Vagina (tissue), 2 donors: ENCODE measurements around the gene XRCC4. TPM values are rescaled to one million over a fixed set of nuclear protein-coding genes. Genes with fewer than 3 reads are reported as not detected.

Experiments
- DNase-seq, 2 donors: peaks; one replicate each; pipeline ENCODE4 v3.0.0-alpha.2; 2017; ENCODE audit errors: extremely low spot score in 2 of 2
- H3K27ac ChIP-seq: fragments of 200-600 bp; sonication (generic); one replicate; pipeline ENCODE4 v1.5.1; 2019
- H3K27me3 ChIP-seq: fragments of 200-600 bp; sonication (generic); one replicate; pipeline ENCODE4 v1.5.1; 2019
- H3K36me3 ChIP-seq, 2 donors: fragments of 200-600 bp; sonication (generic); one replicate each; pipeline ENCODE4 v1.5.1; 2017 to 2019
- H3K4me1 ChIP-seq: fragments of 200-600 bp; sonication (generic); one replicate; pipeline ENCODE4 v1.5.1; 2019
- H3K4me3 ChIP-seq, 2 donors: fragments of 200-600 bp; sonication (generic); 1 replicate in 1 of 2; 2 replicates in 1 of 2; pipeline ENCODE4 v1.5.1; 2016 to 2019
- H3K9me3 ChIP-seq: fragments of 200-600 bp; sonication (generic); one replicate; pipeline ENCODE4 v1.5.1; 2019
- CTCF ChIP-seq, 3 experiments: fragments of 450-650 bp in 2 of 3; fragments of 200-600 bp in 1 of 3; sonication (generic) in 1 of 3; IDR thresholded peaks; one replicate each; pipeline ENCODE4 v1.5.1; 2017 to 2019; ENCODE audit warnings: antibody characterized with exemption in 3 of 3, mild to moderate bottlenecking in 2 of 3, moderate library complexity in 2 of 3
- POLR2A ChIP-seq, 2 donors: fragments of 450-650 bp; IDR thresholded peaks; one replicate each; pipeline ENCODE4 v1.6.1; 2017; ENCODE audit warnings: antibody characterized with exemption in 2 of 2, mild to moderate bottlenecking in 2 of 2, moderate library complexity in 2 of 2
- POLR2AphosphoS5 ChIP-seq, 2 donors: sonication (generic); formaldehyde crosslinking; IDR thresholded peaks; one replicate each; pipeline ENCODE4 v1.9.0; 2017; ENCODE audit warnings: antibody characterized with exemption in 2 of 2, mild to moderate bottlenecking in 2 of 2, low read depth in 1 of 2; ENCODE audit not compliant: insufficient read depth in 1 of 2
- intact Hi-C: fragments of 100-400 bp; cut with DNase I; formaldehyde crosslinking; loops from one replicate; pipeline ENCODE4 v1.15.1; 2023
- total RNA-seq: library from RNA; depleted of rRNA; stranded (reverse); fragments of >200 nt; gene quantifications from one replicate; pipeline ENCODE4 v1.2.3, GENCODE V29; 2016

XRCC4 gene
- total RNA-seq, 1 donor from 2014 or later: 5.4 TPM

GRCh38 chr5:83337453-83338035 lies 260.2 kb downstream of the XRCC4 start:
- no peak overlapping the region for H3K4me3 ChIP-seq
- intact Hi-C loops: no loop called here
- no peaks in the 10 kb centered on the region for H3K4me1 ChIP-seq
- H3K9me3 ChIP-seq: no peaks in the 10 kb centered on the region
- no peaks in the 10 kb centered on the region for H3K27me3 ChIP-seq
- no peak for DNase-seq
- no peak for TF ChIP-seq POLR2A (IDR thresholded peaks at IDR 0.05)
- TF ChIP-seq CTCF (IDR thresholded peaks at IDR 0.05): no peak
- TF ChIP-seq POLR2AphosphoS5 (IDR thresholded peaks at IDR 0.05; ENCODE audit: insufficient read depth in 1 of 2, low read depth in 1 of 2): no peak
- H3K27ac ChIP-seq: no peak overlapping the region
- H3K36me3 ChIP-seq: no peaks in the 10 kb centered on the region

GRCh38 chr5:83340511-83340918 lies 263.2 kb downstream of the XRCC4 start:
- intact Hi-C loops: no loop called here
- no peaks in the 10 kb centered on the region for H3K36me3 ChIP-seq
- H3K4me3 ChIP-seq: no peak overlapping the region
- peaks cover 8% of the 10 kb centered on the region for H3K4me1 ChIP-seq
- TF ChIP-seq POLR2A (IDR thresholded peaks at IDR 0.05): no peak
- no peak for TF ChIP-seq CTCF (IDR thresholded peaks at IDR 0.05)
- no peak for TF ChIP-seq POLR2AphosphoS5 (IDR thresholded peaks at IDR 0.05; ENCODE audit: insufficient read depth in 1 of 2, low read depth in 1 of 2)
- no peak overlapping the region for H3K27ac ChIP-seq
- no peaks in the 10 kb centered on the region for H3K9me3 ChIP-seq
- H3K27me3 ChIP-seq: no peaks in the 10 kb centered on the region
- no peak for DNase-seq

- H3K4me1 ChIP-seq: peaks cover 8% of the 10 kb centered on the region
- intact Hi-C loops: no loop called here
- no peak for DNase-seq
- H3K9me3 ChIP-seq: no peaks in the 10 kb centered on the region
- no peak overlapping the region for H3K27ac ChIP-seq
- no peak for TF ChIP-seq POLR2AphosphoS5 (IDR thresholded peaks at IDR 0.05; ENCODE audit: insufficient read depth in 1 of 2, low read depth in 1 of 2)
- no peak for TF ChIP-seq POLR2A (IDR thresholded peaks at IDR 0.05)
- no peak for TF ChIP-seq CTCF (IDR thresholded peaks at IDR 0.05)
- H3K36me3 ChIP-seq: no peaks in the 10 kb centered on the region
- no peak overlapping the region for H3K4me3 ChIP-seq
- H3K27me3 ChIP-seq: no peaks in the 10 kb centered on the region
Observed at GRCh38 chr5:83341815-83342334, 264.5 kb downstream of the XRCC4 start.

GRCh38 chr5:83342465-83342864 lies 265.1 kb downstream of the XRCC4 start:
- intact Hi-C loops: no loop called here
- no peaks in the 10 kb centered on the region for H3K27me3 ChIP-seq
- TF ChIP-seq CTCF (IDR thresholded peaks at IDR 0.05) (no peak), POLR2A (IDR thresholded peaks at IDR 0.05) (no peak), POLR2AphosphoS5 (IDR thresholded peaks at IDR 0.05; ENCODE audit: insufficient read depth in 1 of 2, low read depth in 1 of 2) (no peak)
- no peak overlapping the region for H3K27ac ChIP-seq
- no peak for DNase-seq
- no peak overlapping the region for H3K4me3 ChIP-seq
- H3K4me1 ChIP-seq: peaks cover 8% of the 10 kb centered on the region
- no peaks in the 10 kb centered on the region for H3K36me3 ChIP-seq
- H3K9me3 ChIP-seq: no peaks in the 10 kb centered on the region

GRCh38 chr5:83343299-83343698 lies 266.0 kb downstream of the XRCC4 start:
- no peak for TF ChIP-seq CTCF (IDR thresholded peaks at IDR 0.05)
- no peak for TF ChIP-seq POLR2AphosphoS5 (IDR thresholded peaks at IDR 0.05; ENCODE audit: insufficient read depth in 1 of 2, low read depth in 1 of 2)
- no peak for TF ChIP-seq POLR2A (IDR thresholded peaks at IDR 0.05)
- H3K9me3 ChIP-seq: no peaks in the 10 kb centered on the region
- no peak overlapping the region for H3K27ac ChIP-seq
- DNase-seq: no peak
- no peaks in the 10 kb centered on the region for H3K27me3 ChIP-seq
- H3K36me3 ChIP-seq: no peaks in the 10 kb centered on the region
- H3K4me3 ChIP-seq: no peak overlapping the region
- H3K4me1 ChIP-seq: peaks cover 8% of the 10 kb centered on the region
- intact Hi-C loops: no loop called here
